ENCODE data around the gene CDH12.

The CDH12 gene

DNA sequence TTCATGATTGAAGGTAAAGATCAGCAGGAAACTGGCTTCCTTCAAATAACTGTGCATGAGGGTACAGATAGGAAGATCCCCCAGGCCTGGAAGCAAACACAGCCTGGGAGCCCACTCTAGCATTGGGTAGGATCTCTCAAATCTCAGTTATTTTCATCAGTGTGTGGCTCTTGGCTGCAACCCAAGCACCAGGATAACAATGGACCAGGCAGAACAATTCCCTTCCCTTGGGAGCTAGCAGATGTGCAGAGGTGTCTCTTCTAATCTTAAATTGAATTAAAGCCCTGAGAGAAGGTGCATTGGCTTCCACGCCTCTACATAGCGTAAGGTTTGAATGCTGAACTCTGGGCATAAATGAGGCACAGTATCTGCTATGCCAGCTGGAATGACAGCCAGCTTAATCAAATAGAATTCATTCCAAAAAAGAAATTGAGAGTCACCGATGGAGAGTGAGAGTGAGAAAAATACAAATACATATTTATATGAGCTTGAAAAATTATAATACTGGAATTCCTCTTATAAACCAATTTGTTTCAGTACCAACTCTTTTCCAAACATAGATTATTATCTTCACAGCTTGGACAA lies 957.3 kb downstream of the CDH12 start:
- H3K4me2 ChIP-seq (ENCODE audit: low read length), result no peak overlapping the region
- no peaks in the 10 kb centered on the region for H3K9me3 ChIP-seq (ENCODE audit: insufficient read depth, low read length)
- TF ChIP-seq, protein P1, sequence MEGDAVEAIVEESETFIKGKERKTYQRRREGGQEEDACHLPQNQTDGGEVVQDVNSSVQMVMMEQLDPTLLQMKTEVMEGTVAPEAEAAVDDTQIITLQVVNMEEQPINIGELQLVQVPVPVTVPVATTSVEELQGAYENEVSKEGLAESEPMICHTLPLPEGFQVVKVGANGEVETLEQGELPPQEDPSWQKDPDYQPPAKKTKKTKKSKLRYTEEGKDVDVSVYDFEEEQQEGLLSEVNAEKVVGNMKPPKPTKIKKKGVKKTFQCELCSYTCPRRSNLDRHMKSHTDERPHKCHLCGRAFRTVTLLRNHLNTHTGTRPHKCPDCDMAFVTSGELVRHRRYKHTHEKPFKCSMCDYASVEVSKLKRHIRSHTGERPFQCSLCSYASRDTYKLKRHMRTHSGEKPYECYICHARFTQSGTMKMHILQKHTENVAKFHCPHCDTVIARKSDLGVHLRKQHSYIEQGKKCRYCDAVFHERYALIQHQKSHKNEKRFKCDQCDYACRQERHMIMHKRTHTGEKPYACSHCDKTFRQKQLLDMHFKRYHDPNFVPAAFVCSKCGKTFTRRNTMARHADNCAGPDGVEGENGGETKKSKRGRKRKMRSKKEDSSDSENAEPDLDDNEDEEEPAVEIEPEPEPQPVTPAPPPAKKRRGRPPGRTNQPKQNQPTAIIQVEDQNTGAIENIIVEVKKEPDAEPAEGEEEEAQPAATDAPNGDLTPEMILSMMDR (IDR thresholded peaks at IDR 0.05; ENCODE audit: low read depth, low read length), result no peak
- TF ChIP-seq EZH2phosphoT487 (IDR thresholded peaks at IDR 0.05; ENCODE audit: low read depth), result no peak
- H2AFZ ChIP-seq (ENCODE audit: low read depth, low read length), result no peak overlapping the region
- H3K27ac ChIP-seq (ENCODE audit: low read length), result no peak overlapping the region
- H3K4me3 ChIP-seq (ENCODE audit: low read length), result no peak overlapping the region
- H3K79me2 ChIP-seq (ENCODE audit: low read length), result no peaks in the 10 kb centered on the region
- H3K4me1 ChIP-seq (ENCODE audit: low read length), result no peaks in the 10 kb centered on the region
- no peaks in the 10 kb centered on the region for H3K27me3 ChIP-seq (ENCODE audit: low read depth, low read length)
- H4K20me1 ChIP-seq (ENCODE audit: insufficient read depth, low read length), result no peaks in the 10 kb centered on the region
- no peaks in the 10 kb centered on the region for H3K36me3 ChIP-seq (replicated peaks; ENCODE audit: low read depth, low read length)
- H3K9ac ChIP-seq (ENCODE audit: low read length), result no peak overlapping the region

GRCh38 chr5:21893161-21893560 lies 960.0 kb downstream of the CDH12 start:
- no peaks in the 10 kb centered on the region for H3K36me3 ChIP-seq (replicated peaks; ENCODE audit: low read depth, low read length)
- H4K20me1 ChIP-seq (ENCODE audit: insufficient read depth, low read length), result no peaks in the 10 kb centered on the region
- H3K4me2 ChIP-seq (ENCODE audit: low read length), result no peak overlapping the region
- no peak overlapping the region for H3K4me3 ChIP-seq (ENCODE audit: low read length)
- H3K27ac ChIP-seq (ENCODE audit: low read length), result no peak overlapping the region
- H3K27me3 ChIP-seq (ENCODE audit: low read depth, low read length), result no peaks in the 10 kb centered on the region
- H3K79me2 ChIP-seq (ENCODE audit: low read length), result no peaks in the 10 kb centered on the region
- no peak overlapping the region for H3K9ac ChIP-seq (ENCODE audit: low read length)
- H3K9me3 ChIP-seq (ENCODE audit: insufficient read depth, low read length), result no peaks in the 10 kb centered on the region
- no peak overlapping the region for H2AFZ ChIP-seq (ENCODE audit: low read depth, low read length)
- TF ChIP-seq, protein P1 (IDR thresholded peaks at IDR 0.05; ENCODE audit: low read depth, low read length), result no peak
- TF ChIP-seq EZH2phosphoT487 (IDR thresholded peaks at IDR 0.05; ENCODE audit: low read depth), result no peak
- no peaks in the 10 kb centered on the region for H3K4me1 ChIP-seq (ENCODE audit: low read length)

- H3K27me3 ChIP-seq (ENCODE audit: low read depth, low read length), result no peaks in the 10 kb centered on the region
- no peaks in the 10 kb centered on the region for H4K20me1 ChIP-seq (ENCODE audit: insufficient read depth, low read length)
- no peaks in the 10 kb centered on the region for H3K79me2 ChIP-seq (ENCODE audit: low read length)
- no peak overlapping the region for H3K9ac ChIP-seq (ENCODE audit: low read length)
- no peak overlapping the region for H3K4me3 ChIP-seq (ENCODE audit: low read length)
- no peaks in the 10 kb centered on the region for H3K36me3 ChIP-seq (replicated peaks; ENCODE audit: low read depth, low read length)
- H3K4me2 ChIP-seq (ENCODE audit: low read length), result no peak overlapping the region
- H2AFZ ChIP-seq (ENCODE audit: low read depth, low read length), result no peak overlapping the region
- TF ChIP-seq, protein P1 (IDR thresholded peaks at IDR 0.05; ENCODE audit: low read depth, low read length), result no peak
- no peak for TF ChIP-seq EZH2phosphoT487 (IDR thresholded peaks at IDR 0.05; ENCODE audit: low read depth)
- no peaks in the 10 kb centered on the region for H3K4me1 ChIP-seq (ENCODE audit: low read length)
- no peak overlapping the region for H3K27ac ChIP-seq (ENCODE audit: low read length)
- H3K9me3 ChIP-seq (ENCODE audit: insufficient read depth, low read length), result no peaks in the 10 kb centered on the region
These were observed 963.6 kb downstream of the CDH12 start for GRCh38 chr5:21889581-21889980.

DNA sequence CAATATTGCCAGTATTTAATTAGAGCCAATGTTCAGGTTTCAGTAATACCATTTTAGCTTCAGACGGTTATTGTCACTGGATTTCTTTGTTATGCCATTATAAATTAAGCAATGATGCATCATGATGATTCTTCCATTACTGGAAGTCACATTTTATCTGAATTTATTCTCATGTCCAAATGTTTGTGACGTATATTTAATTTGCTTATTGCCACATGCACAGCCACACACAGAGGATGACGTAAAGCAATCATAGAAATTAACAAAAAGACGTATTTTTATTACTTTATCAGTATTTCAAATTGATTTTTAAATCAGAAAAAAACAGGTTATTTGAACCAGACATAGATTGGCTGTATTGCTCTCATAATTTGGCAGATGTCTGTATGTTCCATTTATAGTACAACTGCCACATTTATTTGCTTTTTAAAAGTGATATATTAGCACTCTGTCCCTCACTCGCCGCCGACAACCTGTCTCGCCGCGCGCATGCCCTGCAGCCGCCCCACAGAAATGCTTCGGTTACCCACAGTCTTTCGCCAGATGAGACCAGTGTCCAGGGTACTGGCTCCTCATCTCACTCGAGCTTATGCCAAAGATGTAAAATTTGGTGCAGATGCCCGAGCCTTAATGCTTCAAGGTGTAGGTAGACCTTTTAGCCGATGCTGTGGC lies 970.9 kb downstream of the CDH12 start:
- TF ChIP-seq, protein P1 (IDR thresholded peaks at IDR 0.05; ENCODE audit: low read depth, low read length), result no peak
- no peak for TF ChIP-seq EZH2phosphoT487 (IDR thresholded peaks at IDR 0.05; ENCODE audit: low read depth)
- no peak overlapping the region for H3K4me3 ChIP-seq (ENCODE audit: low read length)
- H3K36me3 ChIP-seq (replicated peaks; ENCODE audit: low read depth, low read length), result no peaks in the 10 kb centered on the region
- no peak overlapping the region for H2AFZ ChIP-seq (ENCODE audit: low read depth, low read length)
- H3K9me3 ChIP-seq (ENCODE audit: insufficient read depth, low read length), result no peaks in the 10 kb centered on the region
- no peaks in the 10 kb centered on the region for H4K20me1 ChIP-seq (ENCODE audit: insufficient read depth, low read length)
- H3K27me3 ChIP-seq (ENCODE audit: low read depth, low read length), result no peaks in the 10 kb centered on the region
- no peak overlapping the region for H3K4me2 ChIP-seq (ENCODE audit: low read length)
- no peaks in the 10 kb centered on the region for H3K4me1 ChIP-seq (ENCODE audit: low read length)
- no peak overlapping the region for H3K27ac ChIP-seq (ENCODE audit: low read length)
- no peaks in the 10 kb centered on the region for H3K79me2 ChIP-seq (ENCODE audit: low read length)
- no peak overlapping the region for H3K9ac ChIP-seq (ENCODE audit: low read length)
